GM21576 (cell line): ENCODE results near the gene ZNF485.

Source experiments
- ATAC-seq: cut with Tn5 transposase; IDR thresholded peaks from one replicate; pipeline ENCODE4 v1.9.1; 2021; ENCODE audit warnings: mild to moderate bottlenecking, moderate library complexity; ENCODE audit not compliant: unreplicated experiment

ZNF485 gene

GRCh38 chr10:43666552-43666951 is 60.3 kb downstream of the ZNF485 start:
- ATAC-seq: no peak

GRCh38 chr10:43667317-43667731 is 61.1 kb downstream of the ZNF485 start:
- ATAC-seq: no peak
